GM12878 (cell line): ENCODE data around the gene ZNF839. TPM values are rescaled to one million over a fixed set of nuclear protein-coding genes. Genes with fewer than 3 reads are reported as not detected.

Experiments used
- BRCA1 ChIP-seq: IDR thresholded peaks from 2 replicates; pipeline ENCODE4 v1.6.1; 2011; ENCODE audit warnings: low read depth, low read length, improper control_type of control experiment
- ETV6 ChIP-seq, 2 experiments: fragments of 450-650 bp in 1 of 2; IDR thresholded peaks in 1 of 2; conservative IDR thresholded peaks in 1 of 2; 2 replicates each; pipeline ENCODE4 v1.6.1; 2014; ENCODE audit warnings: antibody characterized with exemption in 1 of 2, borderline replicate concordance in 1 of 2, low read depth in 1 of 2, mild to moderate bottlenecking in 1 of 2, moderate library complexity in 1 of 2
- GATAD2B ChIP-seq: fragments of 450-650 bp; conservative IDR thresholded peaks from 2 replicates; pipeline ENCODE4 v1.6.1; 2017; ENCODE audit warnings: low read depth, mild to moderate bottlenecking, moderate library complexity
- JUND ChIP-seq: IDR thresholded peaks from 2 replicates; pipeline ENCODE4 v1.6.1; 2012; ENCODE audit warnings: low read depth, mild to moderate bottlenecking, low read length, improper control_type of control experiment, moderate library complexity
- LARP7 ChIP-seq: fragments of 450-650 bp; IDR thresholded peaks from 2 replicates; pipeline ENCODE4 v1.6.1; 2017; ENCODE audit warnings: mild to moderate bottlenecking
- MEF2A ChIP-seq: IDR thresholded peaks from 2 replicates; pipeline ENCODE4 v1.6.1; 2011; ENCODE audit warnings: low read depth, mild to moderate bottlenecking, low read length, moderate library complexity; ENCODE audit not compliant: insufficient read depth
- MXI1 ChIP-seq: fragments of 150-350 bp; IDR thresholded peaks from 2 replicates; pipeline ENCODE4 v1.6.1; 2011; ENCODE audit warnings: low read depth, mild to moderate bottlenecking, inconsistent platforms, low read length, improper control_type of control experiment
- NR2C1 ChIP-seq: fragments of 450-650 bp; IDR thresholded peaks from 2 replicates; pipeline ENCODE4 v1.6.1; 2017; ENCODE audit warnings: antibody characterized with exemption, mild to moderate bottlenecking, moderate library complexity
- POLR2A ChIP-seq: IDR thresholded peaks from 2 replicates; pipeline ENCODE4 v1.6.1; 2011; ENCODE audit warnings: low read depth, mild to moderate bottlenecking, low read length
- POLR2AphosphoS5 ChIP-seq: IDR thresholded peaks from 2 replicates; pipeline ENCODE4 v1.6.1; 2011; ENCODE audit warnings: mild to moderate bottlenecking, low read length, inconsistent platforms
- POU2F2 ChIP-seq: IDR thresholded peaks from 3 replicates; pipeline ENCODE4 v1.6.1; 2011; ENCODE audit warnings: low read depth, mild to moderate bottlenecking, low read length, borderline replicate concordance
- PRDM15 ChIP-seq: fragments of 450-650 bp; formaldehyde crosslinking; IDR thresholded peaks from 2 replicates; pipeline ENCODE4 v1.4.0; 2020; ENCODE audit warnings: mild to moderate bottlenecking, moderate library complexity
- RELB ChIP-seq: fragments of 450-650 bp; IDR thresholded peaks from 2 replicates; pipeline ENCODE4 v1.6.1; 2017; ENCODE audit warnings: low read depth, mild to moderate bottlenecking, moderate library complexity
- SREBF1 ChIP-seq: IDR thresholded peaks from 2 replicates; pipeline ENCODE4 v1.6.1; 2012; ENCODE audit warnings: mild to moderate bottlenecking, low read length
- TAF1 ChIP-seq: IDR thresholded peaks from 2 replicates; pipeline ENCODE4 v1.6.1; 2011; ENCODE audit warnings: mild to moderate bottlenecking, low read depth, low read length, borderline replicate concordance
- ZNF207 ChIP-seq: fragments of 450-650 bp; IDR thresholded peaks from 2 replicates; pipeline ENCODE4 v1.6.1; 2014; ENCODE audit warnings: antibody characterized with exemption, mild to moderate bottlenecking, borderline replicate concordance
- ZNF274 ChIP-seq: IDR thresholded peaks from one replicate; pipeline ENCODE4 v1.8.0; 2011; ENCODE audit not compliant: insufficient read length, insufficient read depth
- ZNF687 ChIP-seq: fragments of 450-650 bp; IDR thresholded peaks from 2 replicates; pipeline ENCODE4 v1.6.1; 2017; ENCODE audit warnings: mild to moderate bottlenecking, moderate library complexity
- polyA plus RNA-seq, 11 experiments: library from polyadenylated mRNA; depleted of rRNA in 4 of 11; unstranded in 6 of 11; stranded (reverse) in 5 of 11; fragments of >200 nt; fragmentation: Nextera tagmentation in 4 of 11; fragmentation: Illumina TruSeq in 1 of 11; extraction: Ambion mirVana in 4 of 11; extraction: Trizol in 1 of 11; gene quantifications; 1 replicate in 1 of 11; 2 replicates in 10 of 11; pipeline versions ENCODE4 v1.2.1 to v1.2.3, GENCODE V29; 2011 to 2016; ENCODE audit warnings: inconsistent platforms in 2 of 11, missing spikeins in 2 of 11, low read depth in 1 of 11
- total RNA-seq, 4 experiments: library from RNA; depleted of rRNA in 3 of 4; stranded (reverse); fragments of >200 nt in 3 of 4; fragmentation: Illumina TruSeq in 1 of 4; extraction: Trizol in 1 of 4; gene quantifications; 2 replicates each; pipeline versions ENCODE4 v1.2.1 to v1.2.3, GENCODE V29; 2013 to 2021

Gene ZNF839
- total and polyA plus RNA-seq, 10 of the 15 experiments (the other 5 are each of a cell fraction or from before 2014, with no cell fraction given), result 1.4 to 14.4 (median 8.6) TPM

- TF ChIP-seq MXI1, result peak; percentile 65; the same call in 1 of the 2 replicates
- no peak; the same call in 1 of the 2 replicates for TF ChIP-seq GATAD2B
- peak; percentile 22; the same call in 1 of the 3 replicates for TF ChIP-seq POU2F2
- TF ChIP-seq JUND, result no peak
- TF ChIP-seq ZNF207, result peak; percentile 83
- peak; percentile 44; the same call in 1 of the 2 replicates for TF ChIP-seq RELB
- 0 out of 2 replicates have a peak, but pooled peaks have one; percentile 35 for TF ChIP-seq MEF2A
- TF ChIP-seq TAF1, result no peak
- TF ChIP-seq ETV6 (conservative IDR thresholded peaks at IDR 0.05 in 1 of 2, IDR thresholded peaks at IDR 0.05 in 1 of 2; ENCODE audit: borderline replicate concordance in 1 of 2, low read depth in 1 of 2), result no peak; a peak in 1 of 4 replicates
- TF ChIP-seq BRCA1, result 0 out of 2 replicates have a peak, but pooled peaks have one; percentile 29
- TF ChIP-seq LARP7, result peak; percentile 57; the same call in 1 of the 2 replicates
- TF ChIP-seq NR2C1, result peak; percentile 67
- peak; percentile 65 for TF ChIP-seq SREBF1
- no peak for TF ChIP-seq ZNF274
- TF ChIP-seq ZNF687, result peak; percentile 57; the same call in 1 of the 2 replicates
- no peak for TF ChIP-seq POLR2A
- TF ChIP-seq POLR2AphosphoS5, result no peak
- no peak for TF ChIP-seq PRDM15
Measured at GRCh38 chr14:102316743-102317563, 2.6 kb upstream of the ZNF839 start (continued).
